IMR-90 (cell line): ENCODE results near the gene E2F4.

Source experiments
- CEBPB ChIP-seq: IDR thresholded peaks from 2 replicates; pipeline ENCODE4 v1.6.1; 2012; ENCODE audit warnings: low read depth, low read length, improper control_type of control experiment
- CTCF ChIP-seq: conservative IDR thresholded peaks from 2 replicates; pipeline ENCODE4 v1.5.1; 2012; ENCODE audit warnings: mild to moderate bottlenecking, low read depth, low read length, improper control_type of control experiment
- FOS ChIP-seq: fragments of 150-350 bp; IDR thresholded peaks from 2 replicates; pipeline ENCODE4 v1.6.1; 2016; ENCODE audit warnings: low read depth, low read length
- MAFK ChIP-seq: IDR thresholded peaks from 2 replicates; pipeline ENCODE4 v1.6.1; 2012; ENCODE audit warnings: low read depth, low read length, improper control_type of control experiment
- MXI1 ChIP-seq: IDR thresholded peaks from 2 replicates; pipeline ENCODE4 v1.6.1; 2012; ENCODE audit warnings: low read depth, mild to moderate bottlenecking, low read length, moderate library complexity, borderline replicate concordance
- POLR2A ChIP-seq: IDR thresholded peaks from 2 replicates; pipeline ENCODE4 v1.6.1; 2012; ENCODE audit warnings: mild to moderate bottlenecking, low read depth, low read length
- RFX5 ChIP-seq: IDR thresholded peaks from 2 replicates; pipeline ENCODE4 v1.8.0; 2012; ENCODE audit warnings: low read depth, mild to moderate bottlenecking, low read length, moderate library complexity
- SMC3 ChIP-seq: fragments of 150-350 bp; IDR thresholded peaks from 2 replicates; pipeline ENCODE4 v1.6.1; 2016; ENCODE audit warnings: low read depth, mild to moderate bottlenecking, antibody characterized with exemption, low read length, moderate library complexity

DNA sequence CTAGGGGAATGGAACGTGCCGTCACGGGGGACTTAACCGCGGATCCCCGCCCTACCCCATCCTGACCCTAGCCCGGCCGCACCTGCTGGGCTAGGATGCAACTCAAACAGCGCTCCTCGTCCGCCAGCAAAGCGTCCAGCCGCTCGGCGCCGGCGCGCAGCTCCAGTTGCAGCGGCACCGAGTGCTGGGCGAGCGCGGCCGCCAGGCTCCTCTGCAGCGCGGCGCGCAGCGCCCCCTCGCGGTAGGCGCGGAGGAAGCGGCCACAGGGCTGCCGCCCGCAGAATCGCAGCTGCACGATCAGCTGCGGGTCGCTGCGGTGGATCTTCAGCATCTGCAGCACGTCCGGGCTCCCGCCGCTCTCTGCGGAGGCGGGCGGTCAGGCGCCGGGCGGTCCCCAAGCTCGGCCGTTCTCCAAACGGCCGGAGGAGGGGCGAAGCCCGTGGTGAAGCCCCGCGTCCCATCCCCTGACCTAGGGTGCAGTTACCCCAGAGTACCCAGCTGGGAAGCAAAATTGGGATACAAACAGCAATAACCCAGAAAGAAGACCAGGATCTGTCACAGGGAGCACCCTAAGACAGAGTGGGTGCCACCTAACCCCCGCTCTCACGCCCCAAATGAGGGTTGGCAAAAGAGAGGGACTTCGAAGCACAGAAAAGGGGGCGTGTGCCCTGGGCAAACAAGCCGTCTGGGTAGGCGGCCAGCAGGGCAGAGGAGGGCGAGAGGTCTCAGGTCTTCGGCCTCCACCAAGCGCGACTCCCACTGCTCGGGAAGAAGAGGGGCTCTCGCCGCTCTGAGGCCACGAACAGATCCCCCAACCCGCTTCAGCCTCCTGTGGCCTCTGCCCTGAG is 36.4 kb upstream of the E2F4 start:
- TF ChIP-seq CTCF (peak; percentile 99), MAFK (no peak), POLR2A (peak; percentile 45; the same call in 1 of the 2 replicates), CEBPB (no peak), MXI1 (0 out of 2 replicates have a peak, but pooled peaks have one; percentile 46), SMC3 (peak; percentile 97), FOS (no peak), RFX5 (no peak)
